SK-N-SH treated with all-trans-retinoic acid at 6 μM for 48 hours (cell line): ENCODE results near the gene CALN1.

ENCODE experiments used
- ARNTL ChIP-seq: fragments of 450-650 bp; formaldehyde crosslinking; IDR thresholded peaks from 2 replicates; pipeline ENCODE4 v1.5.0; 2020; ENCODE audit warnings: low read depth, mild to moderate bottlenecking, moderate library complexity, borderline replicate concordance
- BACH2 ChIP-seq: fragments of 250-450 bp; sonication (Bioruptor Pico); IDR thresholded peaks from 2 replicates; pipeline ENCODE4 v1.9.0; 2021; ENCODE audit warnings: mild to moderate bottlenecking, borderline replicate concordance
- CREB5 ChIP-seq: fragments of 250-450 bp; sonication (Bioruptor Pico); IDR thresholded peaks from 2 replicates; pipeline ENCODE4 v1.5.1; 2020; ENCODE audit warnings: low read depth, mild to moderate bottlenecking, moderate library complexity
- CSDC2 ChIP-seq: fragments of 250-450 bp; sonication (Bioruptor Pico); IDR thresholded peaks from 2 replicates; pipeline ENCODE4 v1.5.0; 2020; ENCODE audit warnings: mild to moderate bottlenecking, moderate library complexity
- CSRNP3 ChIP-seq: fragments of 250-450 bp; sonication (Bioruptor Pico); IDR thresholded peaks from 2 replicates; pipeline ENCODE4 v1.5.1; 2021; ENCODE audit warnings: mild to moderate bottlenecking, moderate library complexity
- ESRRG ChIP-seq: fragments of 250-450 bp; sonication (Bioruptor Pico); IDR thresholded peaks from 2 replicates; pipeline ENCODE4 v1.6.1; 2021; ENCODE audit warnings: mild to moderate bottlenecking
- ISL1 ChIP-seq: fragments of 250-450 bp; sonication (Bioruptor Pico); IDR thresholded peaks from 2 replicates; pipeline ENCODE4 v2.1.2; 2022; ENCODE audit warnings: mild to moderate bottlenecking, moderate library complexity
- PATZ1 ChIP-seq: fragments of 250-450 bp; sonication (Bioruptor Pico); IDR thresholded peaks from 2 replicates; pipeline ENCODE4 v1.8.0; 2020; ENCODE audit warnings: mild to moderate bottlenecking, moderate library complexity, borderline replicate concordance
- POU6F1 ChIP-seq: fragments of 250-450 bp; sonication (Bioruptor Pico); IDR thresholded peaks from 2 replicates; pipeline ENCODE4 v1.8.0; 2021; ENCODE audit warnings: low read depth, mild to moderate bottlenecking, moderate library complexity, borderline replicate concordance
- RARB ChIP-seq: fragments of 250-450 bp; sonication (Bioruptor Pico); IDR thresholded peaks from 2 replicates; pipeline ENCODE4 v1.8.0; 2021; ENCODE audit warnings: mild to moderate bottlenecking, moderate library complexity
- TOX ChIP-seq: fragments of 250-450 bp; sonication (Bioruptor Pico); IDR thresholded peaks from 2 replicates; pipeline ENCODE4 v1.8.0; 2021; ENCODE audit warnings: mild to moderate bottlenecking, moderate library complexity, borderline replicate concordance
- TSHZ2 ChIP-seq: fragments of 250-450 bp; sonication (Bioruptor Pico); IDR thresholded peaks from 2 replicates; pipeline ENCODE4 v1.5.0; 2020; ENCODE audit warnings: mild to moderate bottlenecking, moderate library complexity
- ZC3H10 ChIP-seq: fragments of 250-450 bp; sonication (Bioruptor Pico); IDR thresholded peaks from 2 replicates; pipeline ENCODE4 v1.5.1; 2021; ENCODE audit warnings: mild to moderate bottlenecking, moderate library complexity
- ZFP30 ChIP-seq: fragments of 450-650 bp; formaldehyde crosslinking; IDR thresholded peaks from 2 replicates; pipeline ENCODE4 v1.5.0; 2022; ENCODE audit warnings: mild to moderate bottlenecking, moderate library complexity

- TF ChIP-seq ZFP30 (CRISPR knock-in tag) (no peak), CSRNP3 (CRISPR knock-in tag) (no peak), TSHZ2 (no peak), ESRRG (no peak), POU6F1 (CRISPR knock-in tag) (no peak), PATZ1 (no peak), ZC3H10 (CRISPR knock-in tag) (no peak), BACH2 (CRISPR knock-in tag) (no peak), CREB5 (no peak), ISL1 (CRISPR knock-in tag) (no peak), ARNTL (CRISPR knock-in tag) (no peak), RARB (CRISPR knock-in tag) (no peak), CSDC2 (CRISPR knock-in tag) (no peak), TOX (CRISPR knock-in tag) (no peak)
These were observed 680.4 kb downstream of the CALN1 start for GRCh38 chr7:71731740-71732139.
